Activated T-cell treated with anti-CD3 and anti-CD28 coated beads for 4 hours (primary cell): ENCODE data around the gene UBE2F.

Experiments
- DNase-seq: peaks from one replicate; pipeline ENCODE4 v3.0.0-alpha.2; 2020

UBE2F gene

DNA sequence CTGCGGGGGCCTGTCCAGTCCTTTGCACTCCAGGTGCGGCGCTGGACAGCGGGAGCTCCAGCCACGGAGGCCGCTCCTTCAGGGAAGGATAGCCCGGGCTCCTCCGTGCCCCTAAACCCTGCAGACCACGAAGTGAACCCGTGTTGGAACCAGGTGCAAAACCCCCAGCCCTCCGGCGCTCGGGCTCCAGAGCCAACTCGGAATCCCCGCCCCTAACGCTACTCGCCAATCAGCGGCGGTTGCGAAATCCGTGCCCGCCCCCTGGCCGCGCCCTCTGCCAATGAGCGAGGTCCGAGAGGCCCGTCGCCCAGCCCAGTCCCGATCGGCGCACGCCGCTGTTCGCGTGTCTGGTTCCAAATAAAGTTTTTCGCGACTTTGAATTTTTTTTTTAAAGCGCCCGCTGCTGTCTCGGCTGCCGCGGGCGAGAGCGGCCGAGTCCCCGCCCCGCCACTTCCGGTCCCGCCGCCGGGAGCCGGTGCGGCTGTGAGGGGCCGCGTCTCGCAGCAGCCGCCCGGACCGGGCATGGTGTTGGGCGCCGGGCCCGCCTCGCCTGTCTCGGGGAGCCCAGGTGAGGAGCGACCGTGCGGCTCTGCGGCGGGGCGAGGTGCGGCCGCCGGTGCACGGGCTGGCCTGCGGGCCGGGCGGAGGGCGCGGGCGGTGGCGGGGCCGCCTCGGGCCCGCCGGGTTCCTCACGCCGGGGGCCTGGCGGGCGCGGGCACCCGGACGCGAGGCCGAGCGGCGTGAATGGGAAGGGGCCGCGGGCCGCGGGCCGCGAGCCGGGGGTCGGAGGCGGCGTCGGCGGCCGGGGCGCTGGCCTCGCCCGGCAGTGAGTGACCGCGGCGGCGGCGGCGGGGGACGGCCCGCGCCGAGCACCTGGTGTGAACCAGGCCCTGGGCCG is at the start of gene UBE2F:
Gene UBE2F, plus strand, starts transcription at position 450 of the 898 bp plus-strand sequence. CDS start 6,094 bp downstream, outside the sequence.
- peak; percentile 96 for DNase-seq

- DNase-seq: no peak
Measured at GRCh38 chr2:237917696-237918374, 49.0 kb upstream of the UBE2F start.

DNA sequence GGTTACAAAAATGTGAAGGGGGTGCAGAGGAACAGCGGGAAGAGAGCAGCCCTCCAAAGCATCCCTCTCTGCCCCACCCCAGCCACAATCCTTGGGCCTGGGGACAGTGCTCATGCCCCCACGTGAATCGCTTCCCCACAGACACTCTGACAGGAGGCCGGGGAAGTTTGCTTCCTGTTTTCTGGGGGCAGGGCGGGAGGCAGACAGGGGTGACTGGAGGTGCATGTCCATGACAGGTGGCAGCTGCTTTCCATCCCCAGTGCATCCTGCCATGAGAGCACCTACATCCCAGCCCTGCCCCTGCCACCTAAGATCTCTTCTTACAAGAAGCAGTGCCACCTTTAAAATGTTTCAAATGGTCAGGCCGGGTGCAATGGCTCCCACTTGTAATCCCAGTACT is 47.2 kb upstream of the UBE2F start:
- DNase-seq: no peak

DNA sequence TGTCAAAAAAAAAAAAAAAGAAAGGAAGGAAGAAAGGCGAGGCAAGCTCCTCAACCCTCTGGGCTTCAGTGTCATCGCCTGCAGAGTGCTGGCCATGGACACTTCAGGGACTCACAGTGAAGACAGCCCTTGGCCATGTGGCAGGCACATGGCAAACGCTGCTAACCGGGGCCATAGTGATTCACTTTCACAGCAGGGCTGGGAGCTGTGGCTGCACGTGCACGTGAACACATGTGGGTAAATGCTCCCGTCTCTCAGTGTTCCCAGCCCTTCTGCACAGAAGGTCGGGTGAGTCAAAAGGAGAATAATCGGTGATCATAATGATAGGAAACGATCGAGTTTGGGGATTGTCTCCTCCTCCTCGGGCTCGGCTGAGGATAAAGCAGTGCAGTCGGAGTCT is 46.1 kb upstream of the UBE2F start:
- no peak for DNase-seq

GRCh38 chr2:237921967-237922492 is 44.8 kb upstream of the UBE2F start:
- DNase-seq: no peak

DNA sequence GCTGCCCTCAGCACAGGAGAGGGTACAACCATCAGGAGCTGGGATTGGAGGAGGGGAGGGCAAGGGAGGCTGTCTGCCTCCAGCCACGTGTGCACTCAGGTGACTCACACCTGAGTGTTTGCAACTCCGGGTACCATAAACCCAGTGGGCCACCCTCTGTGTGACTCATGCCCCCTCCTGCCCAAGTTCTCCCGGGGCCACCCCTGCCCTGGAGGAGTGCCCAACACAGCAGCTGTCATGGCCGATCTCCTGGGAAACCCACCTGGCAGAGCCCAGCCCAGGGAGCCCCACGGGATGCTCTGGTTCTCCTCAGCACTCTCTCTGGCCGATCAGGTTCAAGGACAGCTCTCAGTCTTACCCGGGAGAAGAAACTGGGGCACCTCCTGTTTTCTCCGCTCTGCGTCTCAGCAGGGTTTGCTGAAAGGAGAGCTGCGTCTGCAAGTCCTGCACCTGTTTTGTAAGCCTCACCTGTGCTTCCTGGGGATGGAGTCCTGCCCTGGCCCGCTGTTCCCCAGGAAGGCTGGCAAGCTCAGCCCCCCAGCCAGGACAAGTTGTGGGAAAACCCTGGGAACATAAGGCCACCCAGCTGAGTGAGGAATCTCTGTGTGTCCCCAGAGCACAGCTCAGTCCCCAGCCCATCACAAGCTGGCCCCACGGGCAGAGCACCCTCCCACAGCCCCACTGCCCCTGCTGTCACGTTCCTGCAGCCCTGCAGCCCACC is 44.0 kb upstream of the UBE2F start:
- DNase-seq: no peak

- peak; percentile 67 for DNase-seq
Measured at GRCh38 chr2:237923481-237924163, 43.2 kb upstream of the UBE2F start.

GRCh38 chr2:237924164-237924534 is 42.7 kb upstream of the UBE2F start:
- DNase-seq: no peak

DNA sequence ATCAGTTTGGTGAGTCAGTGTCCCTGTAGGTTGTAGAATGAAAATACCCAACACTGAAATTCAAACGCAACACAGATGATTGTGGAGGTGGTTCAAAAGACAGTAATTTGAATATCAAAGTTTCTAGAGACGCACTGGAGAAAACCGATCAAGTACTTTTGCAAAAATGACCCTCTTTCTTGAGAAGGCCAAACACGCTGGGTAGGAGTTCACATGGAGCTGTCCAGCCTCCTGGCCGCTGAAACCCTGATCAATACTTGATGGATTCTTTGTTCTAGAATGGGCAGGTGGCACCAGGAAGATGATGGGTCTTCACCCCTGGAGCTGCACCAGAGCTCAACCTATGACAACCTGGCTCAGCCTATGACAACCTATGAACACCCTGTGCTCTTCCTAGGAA is 39.7 kb upstream of the UBE2F start:
- DNase-seq: no peak

GRCh38 chr2:237927986-237928385 is 38.8 kb upstream of the UBE2F start:
- no peak for DNase-seq

DNA sequence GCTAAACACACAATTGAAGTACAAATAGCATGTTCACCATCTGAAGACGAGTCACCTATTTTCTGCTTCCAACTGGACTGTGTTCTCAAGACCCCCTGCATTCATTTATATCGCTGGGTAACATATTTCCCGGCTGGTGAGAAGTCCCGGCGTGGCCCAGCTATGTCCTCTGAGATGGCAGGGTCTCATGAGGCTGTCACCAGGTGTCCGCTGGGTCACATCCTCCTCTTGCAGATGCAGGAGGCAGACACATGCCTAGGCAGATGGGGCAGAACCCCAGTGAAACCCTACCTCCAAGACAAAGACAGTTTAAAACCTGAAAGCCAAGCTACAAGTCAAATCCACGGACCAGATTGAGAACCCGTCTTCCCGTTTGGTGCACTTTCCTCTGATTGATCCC is 36.8 kb upstream of the UBE2F start:
- DNase-seq: no peak

DNA sequence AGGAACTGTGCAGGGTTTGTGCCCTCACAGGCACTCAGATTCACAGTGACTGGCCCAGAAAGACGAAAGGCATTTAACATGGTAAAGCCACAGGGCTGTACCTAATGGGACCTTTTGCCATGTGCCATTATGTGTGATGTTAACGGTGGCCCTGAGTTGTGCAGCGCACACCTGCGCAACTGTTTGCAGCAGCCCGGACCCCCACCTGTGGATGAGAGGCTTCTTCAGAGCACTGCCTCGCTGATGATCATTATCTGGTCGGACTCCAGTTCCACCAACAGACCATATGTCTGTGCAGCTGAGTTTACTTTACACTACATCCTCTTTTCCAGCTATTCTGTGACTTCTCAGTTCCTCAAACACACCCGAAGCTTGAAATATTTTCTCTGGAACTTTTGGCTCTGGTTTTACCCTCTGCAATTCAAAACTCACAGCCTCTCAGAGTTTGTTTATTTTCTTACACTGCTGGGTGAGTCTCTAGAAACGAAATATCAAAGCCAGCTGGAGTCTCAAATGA is 35.6 kb upstream of the UBE2F start:
- no peak for DNase-seq

DNA sequence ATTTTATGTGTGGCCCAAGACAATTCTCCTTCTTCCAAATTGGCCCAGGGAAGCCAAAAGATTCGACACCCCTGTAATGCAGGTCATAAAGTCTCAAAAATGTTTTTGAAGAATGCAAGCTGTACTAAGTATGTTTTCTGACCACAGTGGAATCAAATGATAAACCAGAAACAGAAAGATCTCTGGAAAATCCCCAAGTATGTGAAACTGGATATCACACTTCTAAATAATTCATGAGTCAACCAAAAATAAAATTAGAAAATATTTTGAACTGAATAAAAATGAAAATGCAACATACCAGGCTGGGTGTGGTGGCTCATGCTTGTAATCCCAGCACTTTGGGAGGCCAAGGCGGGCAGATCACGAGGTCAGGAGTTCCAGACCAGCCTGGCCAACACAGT is 34.1 kb upstream of the UBE2F start:
- no peak for DNase-seq

- no peak for DNase-seq
Measured at GRCh38 chr2:237934186-237934585, 32.6 kb upstream of the UBE2F start.

DNA sequence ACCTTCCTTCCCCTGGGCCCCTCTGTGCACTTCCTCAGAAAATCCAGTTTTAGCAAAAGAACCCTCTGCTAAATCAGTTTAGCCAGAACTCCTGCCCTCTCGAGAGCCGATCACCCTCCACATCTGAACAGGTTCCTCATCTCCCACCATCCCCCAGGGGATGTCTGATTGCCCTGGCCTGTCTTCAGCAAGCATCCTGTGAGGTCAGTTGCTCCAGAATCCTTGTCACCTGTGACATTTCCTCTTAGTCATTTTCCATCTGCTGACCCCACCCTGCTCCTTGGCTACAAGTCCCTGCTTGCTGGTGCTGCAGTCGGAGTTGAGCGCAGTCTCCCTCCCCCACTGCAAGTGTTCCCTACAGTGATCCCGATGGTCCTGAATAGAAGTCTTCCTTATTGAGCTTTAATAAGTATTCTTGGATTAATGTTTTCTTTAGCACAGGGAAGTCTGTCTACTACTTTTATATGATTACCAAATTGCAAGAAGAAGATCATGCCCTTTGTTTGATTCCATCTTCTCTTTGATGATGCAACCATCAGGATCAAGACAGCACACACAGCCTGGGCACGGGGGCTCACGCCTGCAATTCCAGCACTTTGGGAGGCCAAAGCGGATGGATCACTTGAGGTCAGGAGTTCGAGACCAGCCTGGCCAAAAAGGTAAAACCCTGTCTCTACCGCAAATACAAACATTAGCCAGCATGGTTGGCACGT is 30.9 kb upstream of the UBE2F start:
- no peak for DNase-seq

- no peak for DNase-seq
Measured at GRCh38 chr2:237939251-237939650, 27.6 kb upstream of the UBE2F start.

GRCh38 chr2:237940828-237941227 is 26.0 kb upstream of the UBE2F start:
- DNase-seq: no peak

- no peak for DNase-seq
Measured at GRCh38 chr2:237941239-237941638, 25.6 kb upstream of the UBE2F start.

DNA sequence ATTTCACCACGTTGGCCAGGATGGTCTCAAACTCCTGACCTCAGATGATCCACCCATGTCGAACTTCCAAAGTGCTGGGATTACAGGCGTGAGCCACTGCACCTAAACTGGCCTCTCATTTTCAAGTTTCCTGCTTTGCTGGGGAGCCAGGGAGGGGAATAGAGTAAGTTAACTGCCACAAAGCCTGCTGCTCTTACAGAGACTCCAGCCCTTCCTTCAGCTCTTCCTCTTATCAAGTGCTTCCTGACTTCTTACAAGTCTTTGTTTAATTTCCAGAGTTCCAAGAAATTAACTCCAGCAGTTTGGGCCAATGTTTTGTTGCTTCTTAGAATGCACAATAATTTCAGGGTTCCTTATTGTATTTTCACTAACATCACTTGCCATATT is 24.3 kb upstream of the UBE2F start:
- DNase-seq: no peak

GRCh38 chr2:237943395-237944094 is 23.3 kb upstream of the UBE2F start:
- DNase-seq: no peak

GRCh38 chr2:237944302-237944701 is 22.5 kb upstream of the UBE2F start:
- DNase-seq: no peak
